ENCODE results near the gene NEK10. TPM values are rescaled to one million over a fixed set of nuclear protein-coding genes. Genes with fewer than 3 reads are reported as not detected.
"Not testable (repeated sequence)": the region's sequence is repeated elsewhere in the genome, so short reads cannot be mapped to it uniquely, and the experiment has no call there.

The NEK10 gene
- total RNA-seq, 1 donor from 2014 or later, result 4.2 TPM

- Mint-ChIP-seq H3K36me3 (no peaks in the 10 kb centered on the region), H3K27me3 (no peaks in the 10 kb centered on the region), H3K9me3 (no peaks in the 10 kb centered on the region), H3K4me1 (ENCODE audit: unreplicated experiment) (no peaks in the 10 kb centered on the region), H3K4me3 (no peak overlapping the region), H3K27ac (no peak overlapping the region)
- no peak for TF ChIP-seq CTCF (conservative IDR thresholded peaks at IDR 0.05)
- no peak for DNase-seq (ENCODE audit: extremely low spot score, unreplicated experiment)
Observed at GRCh38 chr3:27342267-27342666, 26.9 kb downstream of the NEK10 start.

- Mint-ChIP-seq H3K4me3 (no peak overlapping the region), H3K36me3 (no peaks in the 10 kb centered on the region), H3K27ac (no peak overlapping the region), H3K4me1 (ENCODE audit: unreplicated experiment) (no peaks in the 10 kb centered on the region), H3K9me3 (no peaks in the 10 kb centered on the region), H3K27me3 (no peaks in the 10 kb centered on the region)
- no peak for DNase-seq (ENCODE audit: extremely low spot score, unreplicated experiment)
- TF ChIP-seq CTCF (conservative IDR thresholded peaks at IDR 0.05), result no peak
Observed at GRCh38 chr3:27340534-27340933, 28.6 kb downstream of the NEK10 start.

- no peak for DNase-seq (ENCODE audit: extremely low spot score, unreplicated experiment)
- Mint-ChIP-seq H3K27ac (no peak overlapping the region), H3K27me3 (no peaks in the 10 kb centered on the region), H3K4me3 (no peak overlapping the region), H3K9me3 (peaks cover 4% of the 10 kb centered on the region), H3K4me1 (ENCODE audit: unreplicated experiment) (no peaks in the 10 kb centered on the region), H3K36me3 (no peaks in the 10 kb centered on the region)
- no peak for TF ChIP-seq CTCF (conservative IDR thresholded peaks at IDR 0.05)
Observed at GRCh38 chr3:27335571-27335970, 33.6 kb downstream of the NEK10 start.

- no peaks in the 10 kb centered on the region for H3K4me1 Mint-ChIP-seq (ENCODE audit: unreplicated experiment)
- no peaks in the 10 kb centered on the region for H3K27me3 Mint-ChIP-seq
- DNase-seq (ENCODE audit: extremely low spot score, unreplicated experiment), result no peak
- no peaks in the 10 kb centered on the region for H3K36me3 Mint-ChIP-seq
- TF ChIP-seq CTCF (conservative IDR thresholded peaks at IDR 0.05), result no peak
- peaks cover 4% of the 10 kb centered on the region for H3K9me3 Mint-ChIP-seq
- no peak overlapping the region for H3K27ac Mint-ChIP-seq
- H3K4me3 Mint-ChIP-seq, result no peak overlapping the region
Observed at GRCh38 chr3:27333843-27334242, 35.3 kb downstream of the NEK10 start.

- H3K27me3 Mint-ChIP-seq; H3K36me3 Mint-ChIP-seq; DNase-seq (ENCODE audit: extremely low spot score, unreplicated experiment); H3K4me3 Mint-ChIP-seq; H3K4me1 Mint-ChIP-seq (ENCODE audit: unreplicated experiment); H3K9me3 Mint-ChIP-seq; H3K27ac Mint-ChIP-seq: not testable (repeated sequence)
Observed at GRCh38 chr3:27328982-27329762, 40.0 kb downstream of the NEK10 start.

GRCh38 chr3:27326629-27327545, 42.3 kb downstream of the NEK10 start:
- H3K4me1 Mint-ChIP-seq (ENCODE audit: unreplicated experiment), result no peaks in the 10 kb centered on the region
- TF ChIP-seq CTCF (conservative IDR thresholded peaks at IDR 0.05), result no peak
- H3K27ac Mint-ChIP-seq, result no peak overlapping the region
- peaks cover 4% of the 10 kb centered on the region for H3K36me3 Mint-ChIP-seq
- H3K4me3 Mint-ChIP-seq, result no peak overlapping the region
- H3K27me3 Mint-ChIP-seq, result no peaks in the 10 kb centered on the region
- DNase-seq (ENCODE audit: extremely low spot score, unreplicated experiment), result no peak
- peaks cover 5% of the 10 kb centered on the region for H3K9me3 Mint-ChIP-seq

All from type B pancreatic cell (in vitro differentiated cells).